Mesenteric fat pad (tissue), 1 donor: Measurements from ENCODE around the gene PIGS. TPM values are rescaled to one million over a fixed set of nuclear protein-coding genes. Genes with fewer than 3 reads are reported as not detected.

Source experiments
- DNase-seq: peaks from one replicate; pipeline ENCODE4 v3.0.0-alpha.2; 2020; ENCODE audit warnings: low spot score
- long read RNA-seq: library from polyadenylated mRNA; unstranded; transcript quantifications from one replicate; pipeline ENCODE4 v2.0.0, GENCODE V29; 2020
- total RNA-seq: library from RNA; stranded (reverse); fragmentation: NEBNext Ultra II Directional; extraction: Animal tissue kit (Norgen Biotek cat#: 25700); gene quantifications from one replicate; pipeline ENCODE4 v1.2.1, GENCODE V29; 2021
- donor health status: DM: yes; HTN: yes; CAD: no.

The PIGS gene
- 50.7 TPM for total RNA-seq
- long read RNA-seq, transcript PIGS-203 (11 exons, 2,815 nt), result minor isoform, 19 of 189 reads
- long read RNA-seq, transcript PIGS-202 (12 exons, 2,877 nt), result major isoform, 86 of 189 reads
- long read RNA-seq, partial matches to known transcripts, result 71 of 189 reads
- long read RNA-seq, other reads (novel, unspliced or antisense), result 6 of 189 reads

- peak; percentile 98 for DNase-seq
Measured at GRCh38 chr17:28571361-28572122, at the start of gene PIGS. Gene PIGS, minus strand, starts transcription at chr17:28571524. Its CDS starts 28 bp downstream, at chr17:28571496.

- DNase-seq, result no peak
Measured at GRCh38 chr17:28620010-28620409, 48.7 kb upstream of the PIGS start.

- DNase-seq, result no peak
Measured at GRCh38 chr17:28618464-28618863, 47.1 kb upstream of the PIGS start.

- peak; percentile 53 for DNase-seq
Measured at GRCh38 chr17:28616281-28616680, 45.0 kb upstream of the PIGS start.

- peak; percentile 53 for DNase-seq
Measured at GRCh38 chr17:28615260-28615940, 44.1 kb upstream of the PIGS start.

GRCh38 chr17:28613931-28614381, 42.6 kb upstream of the PIGS start, which contains the start of gene RSKR:
Gene RSKR, minus strand, starts transcription at chr17:28614185. Its CDS starts 24 bp downstream, at chr17:28614161.
- DNase-seq, result peak; percentile 20

GRCh38 chr17:28612936-28613872, 41.9 kb upstream of the PIGS start:
- DNase-seq, result peak; percentile 47

- DNase-seq, result no peak
Measured at GRCh38 chr17:28612531-28612930, 41.2 kb upstream of the PIGS start.

GRCh38 chr17:28610376-28610775, 39.1 kb upstream of the PIGS start:
- DNase-seq, result peak; percentile 73

- peak; percentile 20 for DNase-seq
Measured at GRCh38 chr17:28604031-28604430, 32.7 kb upstream of the PIGS start.

- peak; percentile 89 for DNase-seq
Measured at GRCh38 chr17:28599311-28600184, 28.2 kb upstream of the PIGS start.

GRCh38 chr17:28598799-28599310, 27.5 kb upstream of the PIGS start, which contains the start of gene SPAG5:
Gene SPAG5, minus strand, starts transcription at chr17:28599025. Its CDS starts 79 bp downstream, at chr17:28598946.
- peak; percentile 98 for DNase-seq

- peak; percentile 62 for DNase-seq
Measured at GRCh38 chr17:28598389-28598788, 27.1 kb upstream of the PIGS start.

- DNase-seq, result no peak
Measured at GRCh38 chr17:28597606-28598383, 26.5 kb upstream of the PIGS start.

GRCh38 chr17:28592260-28592659, 20.9 kb upstream of the PIGS start:
- no peak for DNase-seq

- DNase-seq, result no peak
Measured at GRCh38 chr17:28585851-28586250, 14.5 kb upstream of the PIGS start.

GRCh38 chr17:28584434-28584833, 13.1 kb upstream of the PIGS start:
- DNase-seq, result no peak

- no peak for DNase-seq
Measured at GRCh38 chr17:28582513-28582912, 11.2 kb upstream of the PIGS start.

- no peak for DNase-seq
Measured at GRCh38 chr17:28580959-28581358, 9.6 kb upstream of the PIGS start.
